Activated CD4-positive, alpha-beta T cell treated with anti-CD3 and anti-CD28 coated beads, Interleukin-10, Interleukin-2, amounts not matched to agents 100 ng/mL and 50 ng/mL, durations not matched to agents 16 hours and 8 hours (primary cell): ENCODE results near the gene PDXK.

Experiments
- DNase-seq: peaks from one replicate; pipeline ENCODE4 v3.0.0-alpha.2; 2020

PDXK gene

DNA sequence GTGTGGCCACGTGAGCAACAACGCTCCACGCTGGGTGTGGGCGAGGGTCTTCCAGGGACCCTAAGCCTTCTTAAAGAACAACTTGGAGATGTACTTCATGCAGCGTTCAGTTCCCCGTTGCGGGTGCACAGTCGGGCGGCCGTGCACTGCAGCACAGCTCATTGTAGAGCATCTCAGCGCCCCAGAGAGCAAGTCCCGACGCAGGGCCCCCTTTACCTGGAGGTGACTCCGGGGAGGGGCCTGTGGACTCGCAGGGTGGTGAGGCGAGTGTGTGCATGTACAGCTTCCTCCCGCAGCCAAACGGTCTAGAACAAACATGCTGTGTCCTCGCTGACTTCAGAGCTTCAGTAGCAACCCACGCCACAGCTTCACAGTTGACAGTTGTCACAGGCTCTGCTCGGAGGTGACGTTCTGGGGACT lies 89.9 kb downstream of the PDXK start:
- DNase-seq, result no peak

DNA sequence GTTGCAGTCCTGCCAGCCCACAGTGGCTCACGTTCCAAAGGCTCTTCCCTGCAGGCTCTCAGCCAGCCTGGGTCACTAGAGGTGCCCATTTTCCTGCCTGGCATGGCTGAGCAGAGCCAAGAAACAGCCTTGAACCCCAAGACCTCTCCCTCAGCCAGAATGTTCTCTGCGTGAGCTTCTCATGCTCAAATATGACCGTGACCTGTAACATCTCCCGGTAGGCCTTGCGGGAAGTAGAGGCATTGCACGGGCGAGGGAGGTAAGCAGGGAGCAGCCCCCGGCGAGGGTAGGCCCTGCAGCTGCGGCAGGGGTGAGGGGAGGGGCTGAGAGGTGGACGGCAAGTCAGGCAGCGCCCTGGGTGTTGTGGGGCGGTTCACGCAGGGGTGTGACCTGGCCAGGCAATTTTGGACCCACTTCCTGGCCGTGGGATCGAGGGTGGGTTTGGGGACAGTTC lies 90.4 kb downstream of the PDXK start:
- no peak for DNase-seq

DNA sequence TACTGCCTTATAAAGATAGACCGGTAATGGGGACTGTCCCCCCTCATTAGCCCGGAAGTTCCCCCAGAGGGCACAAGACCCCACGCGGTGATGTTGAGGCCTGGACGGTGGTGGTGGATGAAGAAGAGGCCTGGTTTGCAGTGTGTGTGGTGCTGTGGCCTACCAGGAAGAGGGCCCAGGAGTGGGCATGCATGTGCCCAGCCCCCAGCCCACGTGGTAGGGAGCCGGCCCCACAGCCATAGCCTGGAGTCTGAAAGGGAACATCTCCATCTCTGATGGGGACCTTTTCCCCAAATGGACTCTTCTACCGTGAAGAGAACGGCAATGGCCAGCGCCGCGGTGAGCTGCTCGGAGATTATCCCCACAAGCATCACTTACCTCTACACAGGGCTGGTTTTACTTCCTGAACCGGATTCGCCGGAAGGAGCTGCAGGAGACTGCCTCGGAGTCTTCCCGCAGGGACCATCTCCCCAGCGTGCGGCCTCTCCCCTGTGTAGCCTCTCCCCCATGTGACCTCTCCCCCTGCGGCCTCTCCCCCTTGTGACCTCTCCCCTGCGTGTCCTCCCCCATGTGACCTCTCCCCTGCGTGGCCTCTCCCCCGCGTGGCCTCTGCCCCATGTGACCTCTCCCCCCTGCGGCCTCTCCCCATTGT lies 91.0 kb downstream of the PDXK start:
- no peak for DNase-seq

DNA sequence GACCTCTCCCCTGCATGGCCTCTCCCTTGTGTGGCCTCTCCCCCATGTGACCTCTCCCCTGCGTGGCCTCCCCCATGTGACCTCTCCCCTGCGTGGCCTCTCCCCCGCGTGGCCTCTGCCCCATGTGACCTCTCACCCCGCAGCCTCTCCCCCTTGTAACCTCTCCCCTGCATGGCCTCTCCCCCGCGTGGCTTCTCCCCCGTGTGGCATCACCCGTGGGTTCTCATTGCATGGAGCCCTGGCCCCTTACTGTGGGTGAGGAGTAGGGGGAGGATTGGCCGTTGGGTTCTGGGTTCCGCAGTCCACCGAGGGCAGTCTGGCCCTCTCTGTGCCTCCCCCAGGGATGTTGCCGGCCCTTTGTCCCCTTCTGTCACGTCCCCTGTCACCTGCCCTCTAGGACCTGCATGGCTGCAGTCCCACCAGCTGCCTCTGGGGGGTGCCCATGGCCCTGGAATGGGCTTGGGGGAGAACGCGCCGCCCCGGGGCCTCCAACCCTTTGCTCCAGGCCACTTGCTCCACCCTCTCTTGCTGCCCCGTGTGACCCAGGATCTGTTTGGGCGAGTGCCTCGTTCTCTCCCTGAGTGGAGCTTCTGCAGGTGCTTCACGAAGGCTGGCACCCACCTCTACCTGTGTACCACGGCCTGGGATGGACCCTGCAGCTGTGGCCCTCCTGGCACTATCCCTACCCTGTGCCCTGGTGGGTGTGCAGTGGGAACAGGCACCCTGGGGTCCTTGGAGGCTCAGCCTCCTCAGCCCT lies 91.8 kb downstream of the PDXK start:
- peak; percentile 93 for DNase-seq

DNA sequence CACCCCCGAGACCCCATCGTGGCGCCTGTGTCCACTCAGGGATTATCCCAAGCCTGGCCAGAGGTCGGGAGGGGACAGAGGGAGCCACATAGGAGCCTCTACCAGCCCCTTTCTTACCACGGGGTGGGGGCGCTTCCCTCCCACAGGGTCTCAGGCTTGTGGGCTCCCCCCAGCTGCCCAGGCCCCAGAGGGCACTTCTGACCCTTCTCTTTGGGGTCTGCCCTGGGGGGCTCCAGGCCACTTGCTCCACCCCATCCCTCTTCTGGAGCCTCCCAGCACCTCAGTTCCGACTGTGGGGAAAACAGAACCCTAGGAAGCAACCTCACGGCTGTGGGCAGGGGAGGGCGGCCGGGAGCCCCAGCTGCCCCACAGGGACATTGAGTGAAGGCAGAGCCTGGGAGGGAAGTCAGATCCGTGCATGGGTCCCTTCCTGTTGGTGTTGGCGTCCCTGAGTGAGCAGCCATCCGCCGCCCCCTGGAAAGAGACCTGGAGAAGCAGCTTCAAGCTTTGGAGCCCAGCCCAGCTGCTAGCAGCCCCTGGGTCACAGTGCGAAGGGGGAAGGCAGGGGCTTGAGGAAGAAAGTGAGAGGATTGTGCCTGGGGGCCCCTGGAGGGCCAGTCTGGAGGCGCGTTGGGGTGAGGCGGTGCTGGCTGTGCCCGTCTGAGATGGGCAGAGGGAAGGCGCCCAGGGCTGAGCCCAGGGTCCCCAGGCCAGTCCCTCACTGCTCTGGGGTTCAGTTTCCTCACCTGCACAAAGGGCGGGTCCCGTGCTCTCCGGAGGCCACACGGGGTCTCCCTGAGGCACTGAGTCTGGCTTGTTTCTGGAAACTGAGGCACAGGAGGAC lies 92.6 kb downstream of the PDXK start:
- DNase-seq, result no peak
